ENCODE measurements around the gene HMGXB4.

Gene HMGXB4

DNA sequence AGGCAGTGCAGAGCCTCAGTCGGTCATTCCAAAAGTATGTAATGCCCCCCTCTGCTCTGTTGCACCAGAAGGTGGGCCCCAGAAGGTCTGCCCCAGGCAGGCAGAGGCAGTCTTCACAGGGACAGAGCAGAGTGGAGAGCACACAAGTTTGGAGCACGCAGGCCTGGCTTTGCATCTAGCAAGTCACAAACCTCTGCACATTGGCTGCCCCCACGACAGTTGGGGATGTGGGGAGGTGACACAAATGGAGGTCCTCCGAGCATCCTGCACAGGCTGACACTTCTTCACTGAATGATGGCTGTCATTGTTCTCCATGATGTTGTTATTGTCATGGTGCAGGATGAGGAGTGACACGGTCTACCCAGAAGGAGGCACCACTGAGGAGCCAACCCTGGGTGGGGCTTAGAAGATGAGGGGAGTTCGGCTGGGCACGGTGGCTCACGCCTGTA, 54.3 kb downstream of the HMGXB4 start:
- no peak for DNase-seq

DNA sequence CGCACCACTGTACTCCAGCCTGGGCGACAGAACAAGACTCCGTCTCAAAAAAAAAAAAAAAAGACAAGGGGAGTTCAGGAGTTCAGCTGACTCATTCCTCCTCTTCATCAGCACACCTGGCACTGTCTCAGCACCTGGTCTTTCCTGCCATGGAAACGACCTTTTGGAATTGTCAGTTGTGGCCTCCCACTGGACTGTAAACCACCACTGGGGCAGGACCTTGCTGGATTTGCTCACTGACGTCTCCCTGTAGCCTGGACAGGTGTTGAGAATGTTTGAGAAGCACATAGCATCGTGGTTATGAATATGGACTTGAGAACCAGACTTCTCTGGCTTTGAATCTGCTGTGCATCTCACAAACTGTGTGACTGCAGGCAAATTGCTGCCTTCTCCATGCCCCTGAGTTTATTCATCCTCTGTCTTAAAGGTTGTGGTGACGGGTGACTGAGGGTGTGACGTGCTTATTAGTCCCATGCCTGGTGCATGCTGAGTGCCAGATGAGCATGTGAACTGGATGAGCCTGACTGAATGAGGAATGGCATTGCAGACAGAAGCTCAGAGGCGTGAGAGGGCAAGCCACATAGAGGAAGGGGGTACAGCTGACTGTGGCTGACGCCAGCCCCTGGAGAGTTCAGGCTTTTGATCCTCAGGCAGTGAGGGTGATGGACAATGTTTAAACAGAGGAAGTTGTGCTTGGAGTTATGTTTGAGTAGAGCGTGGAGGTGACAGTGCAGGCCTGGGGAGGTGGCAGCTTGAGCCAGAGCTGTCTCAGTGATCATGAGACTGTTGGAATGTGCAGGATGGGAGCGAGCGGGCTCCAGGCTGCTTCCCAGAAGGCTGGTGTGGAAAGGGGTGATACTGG, 55.1 kb downstream of the HMGXB4 start:
- DNase-seq = no peak

DNA sequence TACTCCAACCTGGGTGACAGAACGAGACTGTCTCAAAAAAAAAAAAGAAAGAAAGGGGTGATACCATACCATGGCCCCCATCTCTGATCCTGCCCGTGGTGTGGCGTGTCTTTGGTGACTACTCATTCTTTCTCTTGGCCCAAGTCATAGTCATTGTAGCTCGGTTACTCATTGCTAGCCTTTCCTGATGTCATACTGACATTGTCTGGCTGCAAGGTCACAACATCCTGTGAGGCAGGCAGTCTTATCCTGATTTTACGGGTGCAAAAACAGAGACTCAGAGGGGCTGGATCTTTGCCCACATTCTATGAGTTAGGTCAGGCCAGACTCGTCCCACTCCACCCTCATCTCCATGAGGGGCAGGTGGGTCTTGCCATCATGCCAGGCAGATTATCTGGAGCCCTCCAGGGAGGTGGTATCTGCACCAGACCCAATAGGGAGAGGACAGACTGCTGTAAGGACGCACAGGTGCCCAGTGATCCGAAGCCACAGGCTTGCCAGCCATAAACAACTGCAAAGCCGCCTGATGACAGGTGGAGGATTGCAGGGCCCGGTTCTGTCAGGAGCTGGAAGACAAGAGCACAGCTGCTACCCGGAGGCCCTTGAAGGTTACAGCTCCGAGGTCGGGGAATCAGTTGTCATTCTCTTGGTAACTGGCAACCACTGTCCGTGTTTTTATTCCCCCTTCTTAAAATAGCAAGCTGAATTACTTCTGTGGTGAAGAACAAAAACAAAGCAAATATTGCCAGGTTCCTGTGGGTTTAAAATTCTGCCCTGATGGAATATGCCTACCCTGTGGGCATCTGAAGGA, 56.2 kb downstream of the HMGXB4 start:
- no peak for DNase-seq

DNA sequence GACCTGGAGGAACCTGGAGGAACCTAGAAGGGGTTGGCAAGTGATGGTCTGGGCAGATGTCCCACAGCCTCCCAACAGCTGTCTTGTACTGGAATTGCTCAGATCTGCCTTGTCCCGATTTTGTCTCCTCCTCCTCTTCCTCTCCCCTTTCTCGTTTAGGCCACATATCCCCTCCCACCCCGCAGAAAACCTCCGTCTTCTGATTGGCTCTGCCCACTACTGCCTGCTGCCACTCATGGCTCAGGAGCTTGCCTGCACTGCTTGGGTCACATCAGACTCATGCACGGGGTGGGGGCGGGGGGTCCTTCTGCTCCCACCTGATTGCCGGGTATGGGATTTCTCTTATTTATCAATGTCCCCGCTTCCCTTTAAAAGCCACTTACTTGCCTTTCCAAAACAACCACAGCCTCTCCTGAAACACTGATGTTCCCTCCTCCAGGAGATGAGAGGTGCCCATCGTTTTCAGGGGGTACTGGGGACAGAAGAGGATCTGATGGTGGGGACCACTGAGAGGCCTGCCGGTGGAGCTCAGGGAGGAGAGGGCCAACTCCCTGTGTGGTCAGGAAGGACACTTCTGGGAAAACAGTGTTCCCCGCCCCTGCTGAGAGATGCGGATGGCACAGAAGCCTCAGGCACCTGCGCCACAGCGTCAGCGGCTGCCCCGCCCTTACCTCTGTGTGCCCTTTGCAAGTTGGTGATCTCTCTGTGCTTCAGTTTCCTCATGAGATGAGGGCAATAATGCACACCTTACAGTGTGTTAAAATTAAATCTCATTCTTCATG, 57.1 kb downstream of the HMGXB4 start:
- DNase-seq = no peak

DNA sequence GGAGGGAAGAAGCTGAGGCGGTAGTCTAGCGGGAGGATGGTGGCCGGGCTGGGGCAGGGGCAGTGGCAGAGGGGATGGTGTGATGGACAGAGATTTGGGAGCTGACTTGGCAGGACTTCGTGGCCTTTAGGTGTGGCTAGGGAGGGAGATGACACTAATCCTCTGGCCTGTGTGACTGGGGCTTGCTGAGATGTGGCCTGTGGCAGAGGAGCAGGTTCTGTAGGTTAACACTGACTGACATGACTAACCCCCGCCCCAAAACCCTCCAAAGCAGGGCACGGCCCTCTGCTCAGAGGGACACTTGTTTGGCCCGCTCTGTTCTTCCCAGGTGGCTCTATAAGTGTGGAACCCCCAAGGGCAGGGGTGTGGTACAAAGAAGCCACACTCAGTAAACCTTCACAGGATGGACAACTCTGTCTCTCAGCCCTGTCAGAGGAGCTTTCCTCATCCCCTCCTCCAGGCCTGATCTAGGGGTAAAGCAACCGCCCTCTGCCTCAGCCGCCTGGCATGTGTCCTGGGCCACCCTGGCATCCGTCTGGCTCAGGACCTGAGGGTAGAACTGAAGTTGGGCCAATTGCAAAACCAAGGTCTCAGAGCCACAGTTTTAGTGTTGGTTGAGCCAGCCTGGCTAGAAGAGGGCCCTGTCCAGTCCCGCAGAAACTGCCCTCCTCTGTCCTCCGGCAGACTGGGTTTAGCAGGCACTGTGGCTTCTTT, 58.0 kb downstream of the HMGXB4 start:
- DNase-seq = no peak

DNA sequence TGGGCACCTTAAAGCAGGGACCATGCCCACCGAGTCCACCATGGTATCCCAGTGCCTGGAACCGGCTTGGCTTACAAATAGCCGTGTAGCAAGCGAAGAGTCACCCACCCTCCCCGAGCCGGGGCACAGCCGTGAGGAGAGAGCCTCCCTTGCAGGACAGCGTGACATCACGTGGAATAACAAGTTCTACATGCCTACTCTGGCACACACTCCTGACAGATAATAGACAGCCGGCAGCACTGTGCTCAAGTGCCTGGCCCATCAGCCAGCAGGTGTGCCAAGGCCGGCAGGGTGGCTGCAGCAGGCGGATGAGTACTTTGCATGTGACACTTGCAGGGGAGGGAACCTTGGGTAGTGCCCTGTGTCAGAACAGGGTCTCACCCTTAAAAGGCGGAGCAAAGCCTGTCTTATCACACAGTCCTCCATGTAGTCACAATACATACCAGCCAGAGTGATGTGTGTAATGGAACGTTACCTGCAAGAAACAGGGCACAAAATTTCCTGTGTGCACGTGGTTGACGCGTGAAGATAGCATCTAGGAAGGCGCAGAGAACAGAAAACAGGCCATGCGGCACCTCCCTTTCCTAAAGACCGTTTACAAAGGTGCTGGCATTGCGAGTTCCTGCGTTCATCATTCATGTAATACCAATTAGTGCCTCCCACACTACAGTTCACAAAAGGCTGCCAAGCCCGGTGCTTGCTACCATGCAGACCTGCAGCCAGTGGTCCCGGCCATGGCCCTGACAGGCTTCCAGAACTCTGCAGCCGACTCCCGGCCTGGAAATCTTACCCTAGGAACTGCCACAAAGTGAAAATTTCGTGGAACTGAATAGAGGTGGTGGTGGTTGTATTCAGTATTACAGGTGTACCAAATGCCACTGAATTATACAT, 58.8 kb downstream of the HMGXB4 start:
- peak in 1 of 6 experiments; percentile 19 for DNase-seq

DNA sequence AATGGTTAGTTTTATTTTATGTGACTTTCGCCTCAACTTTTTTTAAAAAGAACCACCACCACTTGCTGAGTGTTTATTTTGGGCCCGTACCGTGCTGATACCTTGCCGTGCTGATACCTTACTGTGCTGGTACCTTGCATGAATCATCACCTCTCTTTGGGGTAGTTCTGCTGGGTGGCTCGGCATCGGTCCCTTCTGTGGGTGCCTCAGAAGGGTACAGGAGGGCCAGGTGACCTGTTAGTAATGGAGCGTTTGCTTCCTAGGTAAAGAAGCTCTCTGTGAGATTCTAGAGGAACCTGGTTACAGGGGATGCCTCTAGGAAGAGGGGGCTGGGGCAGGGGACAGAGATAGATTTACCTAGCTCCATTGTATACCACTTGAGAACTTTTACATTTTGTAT, 59.5 kb downstream of the HMGXB4 start:
- DNase-seq = no peak

DNA sequence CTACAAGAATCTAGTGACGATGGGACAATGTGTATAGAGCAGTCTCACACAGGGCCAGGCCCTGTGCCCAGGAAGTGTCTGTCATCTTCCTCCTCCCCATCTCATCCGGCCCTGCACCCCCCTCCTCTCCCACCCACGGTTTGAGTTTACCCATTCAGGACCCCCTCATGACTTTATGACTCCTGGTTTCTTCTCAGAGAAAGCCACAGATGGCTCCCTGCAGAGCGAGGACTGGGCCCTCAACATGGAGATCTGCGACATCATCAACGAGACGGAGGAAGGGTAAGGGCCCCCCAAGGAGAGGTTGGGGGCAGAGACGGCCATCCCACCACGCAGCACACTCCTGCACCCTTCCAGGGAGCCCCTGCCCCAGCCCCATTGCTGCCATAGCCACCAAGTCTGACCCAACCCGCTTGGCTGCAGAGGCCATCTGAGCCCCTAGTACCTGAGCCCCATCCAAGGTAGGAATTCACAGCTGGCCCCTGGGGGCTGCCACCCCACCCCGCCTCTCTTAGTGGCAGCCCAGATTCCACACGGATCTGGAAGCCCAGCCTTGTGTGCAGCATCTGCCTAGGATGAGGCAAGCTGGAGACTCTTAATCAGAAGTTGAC, 60.5 kb downstream of the HMGXB4 start:
- no peak for DNase-seq

DNA sequence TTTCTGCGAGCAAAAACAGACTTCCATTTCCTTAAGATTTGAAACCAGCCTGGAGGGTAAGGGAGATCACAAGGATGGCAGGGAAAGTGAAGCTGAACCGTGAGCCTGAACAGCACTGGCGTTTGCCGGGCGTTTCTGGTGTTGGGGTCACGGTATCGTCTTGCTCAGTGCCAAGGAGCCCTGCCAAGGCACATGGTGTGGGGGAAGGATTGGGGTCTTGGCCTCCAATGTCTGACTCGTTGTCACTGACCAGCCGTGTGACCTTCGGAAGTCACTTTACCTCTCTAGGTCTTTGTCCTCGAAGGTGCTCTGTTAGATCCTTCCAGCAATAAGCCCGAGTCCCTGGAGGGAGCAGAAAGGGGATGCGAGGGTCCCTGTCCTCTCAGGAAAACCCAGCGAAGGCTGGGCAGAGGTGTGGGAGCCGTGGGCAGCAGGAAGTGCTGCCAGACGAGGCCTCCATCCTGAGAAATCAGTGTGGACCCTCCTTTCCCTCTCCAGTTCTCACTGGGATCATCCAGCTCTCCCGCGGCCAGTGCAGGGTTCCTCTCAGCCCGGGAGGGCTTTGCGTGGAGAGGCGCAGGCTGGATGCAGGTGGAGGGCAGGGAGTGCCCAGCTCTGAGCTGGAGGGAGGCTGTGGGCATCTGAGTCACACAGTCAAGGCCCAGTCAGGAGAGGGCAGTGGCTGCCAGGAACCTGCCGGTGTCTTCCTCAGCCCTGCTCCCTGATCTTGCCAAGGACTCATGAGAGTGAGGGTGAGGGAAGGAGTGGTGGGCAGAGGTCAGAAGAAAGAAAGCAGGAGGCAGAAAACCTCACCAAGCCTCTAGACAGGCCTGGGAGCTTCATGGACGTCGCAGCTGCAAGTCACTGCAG, 61.3 kb downstream of the HMGXB4 start:
- no peak for DNase-seq

DNA sequence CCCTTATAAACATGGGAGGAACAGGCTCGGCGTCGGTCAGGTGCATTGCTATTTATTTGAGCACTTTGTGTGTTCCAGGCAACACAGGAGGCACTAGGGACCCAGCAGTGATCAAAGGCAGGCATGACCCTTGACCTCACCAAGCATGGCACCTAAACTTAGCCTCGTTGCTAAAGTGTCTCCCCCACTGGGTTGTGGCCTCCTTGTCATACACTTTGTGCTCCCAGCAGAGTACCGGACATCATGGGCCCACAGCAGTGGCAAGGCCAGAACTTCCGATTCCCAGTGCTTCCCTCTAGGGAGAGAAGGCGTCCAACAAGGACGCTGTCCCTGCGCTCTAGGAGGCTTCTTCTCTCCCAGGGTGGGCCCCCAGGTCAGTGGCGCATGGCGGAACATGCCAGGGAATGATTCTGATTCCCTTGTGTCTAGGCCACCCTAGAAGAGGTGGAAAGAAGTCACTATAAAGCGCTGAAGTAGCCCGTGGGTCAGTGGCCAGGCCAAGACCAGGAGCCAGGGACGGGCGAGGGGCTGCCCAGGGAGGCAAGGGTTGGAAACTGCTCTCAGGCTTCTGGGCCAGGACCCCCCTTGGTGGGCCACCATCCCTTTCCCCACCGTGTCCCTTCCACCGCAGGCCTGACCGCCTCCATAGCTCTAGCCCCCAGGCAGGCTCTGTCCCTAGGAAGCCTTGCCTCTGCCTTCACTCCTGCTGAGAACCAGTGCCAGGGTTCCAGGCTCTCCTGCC, 62.1 kb downstream of the HMGXB4 start:
- DNase-seq = no peak

DNA sequence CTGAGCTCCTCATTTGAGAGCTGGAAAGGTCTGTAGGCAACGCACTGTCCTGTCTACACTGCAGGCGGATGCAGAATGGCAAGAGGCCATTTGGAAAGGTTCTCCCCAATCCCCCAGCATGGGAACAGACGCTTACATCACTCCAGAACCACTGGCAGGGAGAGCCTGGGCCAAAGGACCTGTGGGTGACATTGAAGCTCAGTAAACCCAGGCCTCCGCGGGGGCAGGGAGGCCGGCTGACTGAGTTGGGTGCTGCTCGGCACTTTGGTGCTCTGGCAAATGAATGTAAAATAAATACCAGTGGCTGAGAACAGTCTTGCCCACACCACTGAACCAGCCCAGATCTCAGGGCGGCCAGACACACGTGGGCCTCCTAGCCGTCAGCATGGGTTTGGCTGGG, 64.8 kb downstream of the HMGXB4 start:
- no peak for DNase-seq

DNA sequence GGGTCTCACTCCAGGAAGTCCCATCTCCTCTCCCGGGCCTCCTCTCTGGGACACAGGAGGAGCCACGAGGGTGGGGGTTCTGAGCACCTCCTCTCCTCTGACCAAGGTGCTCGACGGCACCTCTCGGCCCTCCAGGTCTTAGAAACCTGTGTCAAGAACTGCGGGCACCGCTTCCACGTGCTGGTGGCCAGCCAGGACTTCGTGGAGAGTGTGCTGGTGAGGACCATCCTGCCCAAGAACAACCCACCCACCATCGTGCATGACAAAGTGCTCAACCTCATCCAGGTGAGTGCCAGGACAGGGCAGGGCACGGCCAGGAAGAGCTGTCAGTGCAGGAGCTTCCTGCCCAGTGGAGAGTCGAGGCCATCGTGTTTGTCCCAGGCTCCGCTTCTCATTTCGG, 65.6 kb downstream of the HMGXB4 start:
- no peak for DNase-seq

DNA sequence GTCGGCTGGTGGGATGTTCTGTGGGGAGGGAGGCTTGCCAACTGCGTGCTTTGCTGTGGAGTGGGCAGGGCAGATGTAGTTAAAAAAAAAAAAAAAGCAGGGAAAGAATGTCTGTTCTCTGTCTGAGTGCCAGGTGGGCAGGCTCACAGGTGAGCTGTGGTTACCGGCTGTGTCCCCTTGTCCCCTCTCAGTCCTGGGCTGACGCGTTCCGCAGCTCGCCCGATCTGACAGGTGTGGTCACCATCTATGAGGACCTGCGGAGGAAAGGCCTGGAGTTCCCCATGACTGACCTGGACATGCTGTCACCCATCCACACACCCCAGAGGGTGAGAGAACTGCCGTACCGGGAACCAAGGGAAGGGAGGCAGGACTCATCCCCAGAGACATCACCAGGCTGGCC, 66.0 kb downstream of the HMGXB4 start:
- DNase-seq = no peak

DNA sequence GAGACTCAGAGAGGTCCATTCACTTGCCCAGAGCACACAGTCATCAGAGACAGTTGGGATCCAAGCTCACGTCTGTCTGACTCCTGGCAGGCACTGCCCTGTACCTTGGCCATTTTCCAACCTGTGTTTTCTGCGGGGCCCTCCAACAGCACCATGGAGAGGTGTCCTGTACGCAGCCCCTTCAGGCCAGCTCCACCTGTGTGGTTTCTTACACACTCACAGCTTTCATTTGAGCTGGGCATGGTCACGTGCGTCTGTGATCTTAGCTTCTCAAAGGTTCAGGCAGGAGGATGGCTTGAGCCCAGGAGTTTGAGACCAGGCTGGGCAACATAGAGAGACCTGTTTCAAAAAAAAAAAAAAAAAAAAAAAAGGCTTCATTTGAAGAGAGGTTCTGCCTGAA, 66.8 kb downstream of the HMGXB4 start:
- DNase-seq = no peak

DNA sequence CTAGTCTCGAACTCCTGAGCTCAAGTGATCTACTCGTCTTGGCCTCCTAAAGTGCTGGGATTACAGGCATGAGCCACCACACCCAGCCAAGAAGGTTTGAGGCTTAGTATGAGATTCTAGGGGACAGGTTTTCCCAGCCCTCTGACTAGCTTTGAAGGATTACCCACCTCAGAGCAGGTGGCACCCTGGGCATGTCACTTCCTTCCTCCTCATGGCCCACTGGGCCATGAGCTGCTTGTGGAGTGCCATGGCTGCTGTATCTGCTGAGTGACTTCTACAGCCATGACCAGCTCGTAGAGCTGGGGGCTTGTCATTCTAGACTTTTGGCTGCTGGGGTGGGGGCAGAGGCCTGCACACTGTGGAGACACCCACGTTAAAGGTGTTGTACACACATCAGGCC, 67.5 kb downstream of the HMGXB4 start:
- DNase-seq = no peak

DNA sequence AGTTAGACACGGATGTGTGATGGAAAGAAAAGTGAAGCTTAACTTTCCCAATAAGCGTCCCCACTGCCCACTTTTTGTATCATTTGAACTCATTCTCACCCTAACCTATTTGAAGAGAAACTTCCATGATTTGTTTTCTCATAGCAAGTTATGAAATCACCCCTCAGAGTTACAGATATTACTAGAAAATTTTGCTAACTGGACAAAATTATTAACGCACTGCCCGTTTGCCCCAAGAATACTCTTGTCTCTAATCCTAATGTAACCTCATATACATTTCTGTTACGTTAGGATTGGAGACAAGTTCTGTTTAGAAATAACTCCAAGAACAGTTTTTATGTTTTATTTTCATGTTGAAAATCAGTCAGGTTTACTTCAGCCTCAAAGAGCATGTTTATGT, 67.9 kb downstream of the HMGXB4 start:
- DNase-seq = no peak

DNA sequence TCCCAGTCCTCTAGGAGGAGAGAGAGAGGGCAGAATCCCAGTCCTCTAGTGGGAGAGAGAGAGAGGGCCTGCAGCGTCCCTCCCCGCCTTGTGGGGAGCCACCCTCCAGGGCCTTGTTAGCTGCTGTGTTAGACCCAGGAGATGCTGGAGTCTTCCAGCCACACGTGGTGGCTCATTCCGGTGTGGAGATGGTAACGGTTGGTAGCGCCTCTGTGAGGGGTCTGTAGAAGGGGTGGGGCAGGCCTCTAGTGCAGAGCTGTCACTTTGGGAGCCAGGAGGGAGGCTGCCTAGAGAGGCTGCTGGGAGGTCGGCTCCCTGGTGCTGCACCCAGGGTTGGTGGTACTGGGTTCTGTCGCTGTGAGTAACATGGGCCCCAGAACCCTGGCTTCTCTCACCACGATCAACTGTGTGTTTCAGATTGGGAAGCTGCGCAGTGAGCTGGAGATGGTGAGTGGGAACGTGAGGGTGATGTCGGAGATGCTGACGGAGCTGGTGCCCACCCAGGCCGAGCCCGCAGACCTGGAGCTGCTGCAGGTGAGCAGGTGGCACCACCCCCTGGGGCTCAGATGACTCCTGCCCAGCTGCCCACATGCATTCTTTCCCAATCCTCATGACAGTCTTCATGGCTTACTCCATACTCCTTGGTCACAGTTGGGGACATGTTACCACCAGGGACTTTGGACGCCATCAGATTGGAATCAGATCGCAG, 69.7 kb downstream of the HMGXB4 start:
- no peak for DNase-seq

DNA sequence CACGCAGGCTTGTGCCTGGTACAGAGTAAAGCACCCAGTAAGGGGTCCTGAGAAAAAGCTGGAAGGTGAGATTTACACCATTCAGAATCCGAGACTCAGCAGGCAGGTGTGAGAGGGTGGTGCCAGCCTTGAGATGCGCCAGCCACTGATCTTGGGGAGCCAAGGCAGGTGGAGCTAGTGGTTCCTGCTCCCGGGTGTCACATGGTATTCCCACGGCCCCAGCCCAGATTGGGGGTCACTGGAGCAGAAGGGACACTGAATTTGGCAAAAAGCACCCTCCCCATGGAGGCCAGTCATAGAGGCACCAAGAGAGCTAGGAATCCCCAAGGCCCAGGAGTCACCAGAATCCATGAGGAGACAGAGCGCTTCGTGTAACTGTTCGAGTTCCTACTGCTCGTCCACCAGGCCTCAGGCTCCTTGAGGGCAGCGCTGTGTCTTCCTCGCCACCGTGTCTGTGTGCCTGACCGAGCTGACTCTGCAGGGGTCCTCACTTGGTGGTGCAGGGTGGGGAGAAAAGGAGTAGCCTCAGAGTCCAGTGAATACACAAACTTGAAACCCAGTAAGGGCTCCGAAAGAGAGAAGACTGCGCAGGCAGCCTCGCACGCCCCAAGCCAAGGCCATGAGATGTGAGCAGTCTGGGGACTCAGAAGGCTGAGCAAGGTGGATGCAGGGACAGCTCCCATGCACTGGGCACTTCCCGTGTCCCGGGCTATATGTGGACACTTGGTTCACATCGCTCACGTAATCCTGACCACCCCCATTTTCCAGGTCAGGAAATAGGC, 70.6 kb downstream of the HMGXB4 start:
- DNase-seq = no peak
